Loucy (cell line): ENCODE data around the gene INSIG2.
"Not testable (repeated sequence)": the region's sequence is repeated elsewhere in the genome, so short reads cannot be mapped to it uniquely, and the experiment has no call there.

Experiments
- H2AFZ ChIP-seq: fragments of 200-600 bp; sonication (generic); 2 replicates; pipeline ENCODE4 v1.6.0; 2016; ENCODE audit warnings: antibody characterized with exemption, mild to moderate bottlenecking, low read length, moderate library complexity
- H3F3A ChIP-seq: fragments of 200-600 bp; 2 replicates; pipeline ENCODE4 v1.6.0; 2016; ENCODE audit warnings: antibody characterized with exemption, low read depth, mild to moderate bottlenecking
- H3K27me3 ChIP-seq: fragments of 200-600 bp; sonication (generic); 2 replicates; pipeline ENCODE4 v1.6.1; 2014; ENCODE audit warnings: low read length, mild to moderate bottlenecking; ENCODE audit not compliant: insufficient read depth, poor library complexity, severe bottlenecking
- H3K36me3 ChIP-seq: fragments of 200-600 bp; sonication (generic); 2 replicates; pipeline ENCODE4 v1.6.1; 2016; ENCODE audit warnings: low read length; ENCODE audit not compliant: insufficient read depth
- H3K4me1 ChIP-seq: fragments of 200-600 bp; sonication (generic); 2 replicates; pipeline ENCODE4 v1.5.1; 2014; ENCODE audit warnings: low read length, mild to moderate bottlenecking; ENCODE audit not compliant: insufficient read depth, poor library complexity, severe bottlenecking
- H3K4me2 ChIP-seq: fragments of 200-600 bp; sonication (generic); 2 replicates; pipeline ENCODE4 v1.6.0; 2014; ENCODE audit warnings: antibody characterized with exemption, low read length, low read depth, mild to moderate bottlenecking; ENCODE audit not compliant: poor library complexity, severe bottlenecking
- H3K4me3 ChIP-seq: fragments of 200-600 bp; sonication (generic); 2 replicates; pipeline ENCODE4 v1.5.1; 2014; ENCODE audit warnings: low read length, mild to moderate bottlenecking, mixed read lengths; ENCODE audit not compliant: poor library complexity, severe bottlenecking
- H3K79me2 ChIP-seq: fragments of 200-600 bp; sonication (generic); 2 replicates; pipeline ENCODE4 v1.6.1; 2014; ENCODE audit warnings: low read length; ENCODE audit not compliant: insufficient read depth
- H3K9ac ChIP-seq: fragments of 200-600 bp; sonication (generic); 2 replicates; pipeline ENCODE4 v1.6.0; 2014; ENCODE audit warnings: mild to moderate bottlenecking, low read depth, low read length, moderate library complexity; ENCODE audit not compliant: poor library complexity, severe bottlenecking
- H3K9me2 ChIP-seq: fragments of 200-600 bp; sonication (generic); replicated peaks from 2 replicates; pipeline ENCODE4 v1.6.1; 2016; ENCODE audit warnings: low read depth, low read length, mixed read lengths
- H3K9me3 ChIP-seq: fragments of 200-600 bp; sonication (generic); 2 replicates; pipeline ENCODE4 v1.6.1; 2014; ENCODE audit warnings: mild to moderate bottlenecking, antibody characterized with exemption, low read length, low read depth; ENCODE audit not compliant: insufficient read depth
- H4K20me1 ChIP-seq: fragments of 200-600 bp; sonication (generic); 2 replicates; pipeline ENCODE4 v1.6.0; 2014; ENCODE audit warnings: antibody characterized with exemption, low read length, mild to moderate bottlenecking; ENCODE audit not compliant: insufficient read depth, poor library complexity, severe bottlenecking
- EZH2phosphoT487 ChIP-seq: fragments of 200-600 bp; IDR thresholded peaks from 2 replicates; pipeline ENCODE4 v1.6.1; 2018; ENCODE audit warnings: antibody characterized with exemption, mild to moderate bottlenecking, moderate library complexity, borderline replicate concordance
- TF ChIP-seq, protein P1 (sequence below): fragments of 200-600 bp; sonication (generic); conservative IDR thresholded peaks from 2 replicates; pipeline ENCODE4 v1.5.1; 2014; ENCODE audit warnings: mild to moderate bottlenecking, antibody characterized with exemption, low read length

The INSIG2 gene

GRCh38 chr2:118091140-118091478 lies 2.8 kb downstream of the INSIG2 start:
- peaks cover 62% of the 10 kb centered on the region for H3K4me1 ChIP-seq
- H4K20me1 ChIP-seq, result peaks cover 58% of the 10 kb centered on the region
- no peaks in the 10 kb centered on the region for H3K9me2 ChIP-seq
- peak overlapping the region; percentile 90 for H3K4me3 ChIP-seq
- H3F3A ChIP-seq, result no peaks in the 10 kb centered on the region
- H3K9me3 ChIP-seq, result no peaks in the 10 kb centered on the region
- no peaks in the 10 kb centered on the region for H3K36me3 ChIP-seq
- peak overlapping the region; percentile 85 for H3K4me2 ChIP-seq
- TF ChIP-seq, protein P1, sequence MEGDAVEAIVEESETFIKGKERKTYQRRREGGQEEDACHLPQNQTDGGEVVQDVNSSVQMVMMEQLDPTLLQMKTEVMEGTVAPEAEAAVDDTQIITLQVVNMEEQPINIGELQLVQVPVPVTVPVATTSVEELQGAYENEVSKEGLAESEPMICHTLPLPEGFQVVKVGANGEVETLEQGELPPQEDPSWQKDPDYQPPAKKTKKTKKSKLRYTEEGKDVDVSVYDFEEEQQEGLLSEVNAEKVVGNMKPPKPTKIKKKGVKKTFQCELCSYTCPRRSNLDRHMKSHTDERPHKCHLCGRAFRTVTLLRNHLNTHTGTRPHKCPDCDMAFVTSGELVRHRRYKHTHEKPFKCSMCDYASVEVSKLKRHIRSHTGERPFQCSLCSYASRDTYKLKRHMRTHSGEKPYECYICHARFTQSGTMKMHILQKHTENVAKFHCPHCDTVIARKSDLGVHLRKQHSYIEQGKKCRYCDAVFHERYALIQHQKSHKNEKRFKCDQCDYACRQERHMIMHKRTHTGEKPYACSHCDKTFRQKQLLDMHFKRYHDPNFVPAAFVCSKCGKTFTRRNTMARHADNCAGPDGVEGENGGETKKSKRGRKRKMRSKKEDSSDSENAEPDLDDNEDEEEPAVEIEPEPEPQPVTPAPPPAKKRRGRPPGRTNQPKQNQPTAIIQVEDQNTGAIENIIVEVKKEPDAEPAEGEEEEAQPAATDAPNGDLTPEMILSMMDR, result no peak
- no peak for TF ChIP-seq EZH2phosphoT487
- H3K79me2 ChIP-seq, result peaks cover 80% of the 10 kb centered on the region
- H2AFZ ChIP-seq, result no peak overlapping the region
- no peaks in the 10 kb centered on the region for H3K27me3 ChIP-seq
- peak overlapping the region; percentile 87 for H3K9ac ChIP-seq

- peak overlapping the region; percentile 90 for H3K4me3 ChIP-seq
- peaks cover 3% of the 10 kb centered on the region; the same call in 1 of the 2 replicates for H3K36me3 ChIP-seq
- H3K4me2 ChIP-seq, result peak overlapping the region; percentile 85
- no peaks in the 10 kb centered on the region for H3K9me2 ChIP-seq
- H3K4me1 ChIP-seq, result peaks cover 62% of the 10 kb centered on the region
- H2AFZ ChIP-seq, result no peak overlapping the region
- H3F3A ChIP-seq, result no peaks in the 10 kb centered on the region
- H3K79me2 ChIP-seq, result peaks cover 84% of the 10 kb centered on the region
- no peaks in the 10 kb centered on the region for H3K27me3 ChIP-seq
- H4K20me1 ChIP-seq, result peaks cover 64% of the 10 kb centered on the region
- no peak for TF ChIP-seq EZH2phosphoT487
- TF ChIP-seq, protein P1, result no peak
- peak overlapping the region; percentile 87 for H3K9ac ChIP-seq
- no peaks in the 10 kb centered on the region for H3K9me3 ChIP-seq
These were observed 3.4 kb downstream of the INSIG2 start for GRCh38 chr2:118091631-118092030.

- not testable (repeated sequence) for H3K27me3 ChIP-seq, H3K9me2 ChIP-seq, H3K9ac ChIP-seq, H3F3A ChIP-seq, H3K9me3 ChIP-seq, H2AFZ ChIP-seq
- H3K4me1 ChIP-seq, result peaks cover 71% of the 10 kb centered on the region
- peaks cover 27% of the 10 kb centered on the region; the same call in 1 of the 2 replicates for H3K36me3 ChIP-seq
- peaks cover 95% of the 10 kb centered on the region for H3K79me2 ChIP-seq
- peaks cover 84% of the 10 kb centered on the region for H4K20me1 ChIP-seq
- H3K4me3 ChIP-seq, result peak overlapping the region; percentile 66
- H3K4me2 ChIP-seq, result peak overlapping the region; percentile 80
These were observed 5.8 kb downstream of the INSIG2 start for GRCh38 chr2:118094102-118094501.

DNA sequence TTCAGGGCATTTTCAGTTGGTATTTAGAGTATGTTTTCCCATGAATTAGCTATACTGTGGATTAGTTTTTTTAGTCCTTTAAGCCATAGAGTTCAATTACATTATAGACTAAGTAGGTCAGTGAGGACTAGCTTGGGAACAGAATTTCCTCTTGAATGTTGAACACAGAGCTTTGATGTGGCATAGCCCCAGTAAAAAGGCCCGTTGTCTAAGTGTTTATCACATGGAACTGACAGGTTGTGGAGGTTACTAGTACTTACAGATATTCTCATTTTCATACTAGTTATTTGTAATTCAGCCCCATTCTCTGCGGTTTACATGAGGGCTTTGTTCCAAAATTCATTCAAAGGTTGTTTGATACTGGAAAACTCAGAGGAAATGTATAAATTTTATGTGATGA lies 6.2 kb downstream of the INSIG2 start:
- H3K79me2 ChIP-seq, result peaks cover 95% of the 10 kb centered on the region
- H3K27me3 ChIP-seq, result no peaks in the 10 kb centered on the region

More for the DNA sequence above, 6.2 kb downstream of the INSIG2 start:
- peaks cover 73% of the 10 kb centered on the region for H3K4me1 ChIP-seq
- H3K4me2 ChIP-seq, result peak overlapping the region; percentile 80
- H3K9me2 ChIP-seq, result no peaks in the 10 kb centered on the region
- TF ChIP-seq, protein P1, result no peak
- TF ChIP-seq EZH2phosphoT487, result no peak
- peaks cover 31% of the 10 kb centered on the region; the same call in 1 of the 2 replicates for H3K36me3 ChIP-seq
- peak overlapping the region; percentile 66 for H3K4me3 ChIP-seq
- H3K9ac ChIP-seq, result peak overlapping the region; percentile 46
- H3F3A ChIP-seq, result no peaks in the 10 kb centered on the region
- H2AFZ ChIP-seq, result no peak overlapping the region
- no peaks in the 10 kb centered on the region for H3K9me3 ChIP-seq
- peaks cover 86% of the 10 kb centered on the region for H4K20me1 ChIP-seq
